HCT116 (cell line): ENCODE data around the gene DEPDC1B. TPM values are rescaled to one million over a fixed set of nuclear protein-coding genes. Genes with fewer than 3 reads are reported as not detected.
"Not testable (repeated sequence)": the region's sequence is repeated elsewhere in the genome, so short reads cannot be mapped to it uniquely, and the experiment has no call there.

Experiments
- ATAC-seq: fragments of 200-7000 bp; cut with Tn5 transposase; 2 replicates; pipeline ENCODE4 v1.9.1; 2020; ENCODE audit warnings: mild to moderate bottlenecking, moderate library complexity
- BruUV-seq: library from RNA; stranded (reverse); fragments of 400-500 nt; replicated peaks from 2 replicates; lab custom pipeline; 2021; lab: Mats Ljungman, UMichigan
- CTCF ChIA-PET: fragments of 300-600 bp; sonication (Branson Sonifier 250); formaldehyde crosslinking; loops from one replicate; lab custom pipeline; 2021; ENCODE audit warnings: antibody characterized with exemption; lab: Charles Lee
- POLR2A ChIA-PET: fragments of 300-600, 350-600 bp; sonication (Branson Sonifier 250); formaldehyde crosslinking; loops from one replicate; lab custom pipeline; 2021; ENCODE audit warnings: antibody characterized with exemption; lab: Charles Lee
- RAD21 ChIA-PET, 2 experiments: fragments of 300-600 bp; sonication (Branson Sonifier 250); formaldehyde crosslinking; loops; one replicate each; lab custom pipeline; 2023; ENCODE audit warnings: low total read pairs in 2 of 2; ENCODE audit not compliant: uncharacterized antibody in 2 of 2, unreplicated experiment in 2 of 2, low non-redundant PET in 1 of 2; lab: Charles Lee
- DNase-seq: peaks from one replicate; pipeline ENCODE4 v3.0.0-alpha.2; 2010; ENCODE audit warnings: low read depth, low spot score
- H2AFZ ChIP-seq: fragments of 200-600 bp; shearing (Covaris generic), sonication (generic); 2 replicates; pipeline ENCODE4 v1.6.1; 2017; ENCODE audit warnings: low read depth, mixed run types, mixed read lengths, antibody characterized with exemption, low read length; ENCODE audit not compliant: poor library complexity, severe bottlenecking
- H3K27ac ChIP-seq: 2 replicates; pipeline ENCODE4 v1.5.1; 2012; ENCODE audit warnings: low read depth, low read length
- H3K27me3 ChIP-seq: fragments of 200-600 bp; sonication (generic); 2 replicates; pipeline ENCODE4 v1.6.1; 2016; ENCODE audit warnings: mixed run types, low read length, mixed read lengths; ENCODE audit not compliant: insufficient read depth
- H3K36me3 ChIP-seq, 2 experiments: fragments of 200-500 bp in 1 of 2; fragments of 200-600 bp in 1 of 2; sonication (Bioruptor generic) in 1 of 2; sonication (generic) in 1 of 2; 2 replicates each; pipeline versions ENCODE4 v1.5.1 to v1.6.1; 2014 to 2016; ENCODE audit warnings: low read length in 2 of 2, inconsistent platforms in 1 of 2, mixed read lengths in 1 of 2, mixed run types in 1 of 2; ENCODE audit not compliant: insufficient read depth in 2 of 2, control insufficient read depth in 1 of 2
- H3K4me1 ChIP-seq, 2 experiments: fragments of 200-600 bp in 1 of 2; sonication (generic) in 1 of 2; 2 replicates each; pipeline versions ENCODE4 v1.5.1 to v1.6.1; 2012 to 2017; ENCODE audit warnings: low read length in 2 of 2, inconsistent platforms in 1 of 2, mild to moderate bottlenecking in 1 of 2, mixed read lengths in 1 of 2, mixed run types in 1 of 2, moderate library complexity in 1 of 2; ENCODE audit not compliant: insufficient read depth in 2 of 2, control insufficient read depth in 1 of 2
- H3K4me2 ChIP-seq: fragments of 200-600 bp; sonication (generic); 2 replicates; pipeline ENCODE4 v1.6.1; 2017; ENCODE audit warnings: mixed run types, low read length, mixed read lengths
- H3K4me3 ChIP-seq, 2 experiments: fragments of 200-600 bp in 1 of 2; sonication (generic) in 1 of 2; replicated peaks in 1 of 2; 2 replicates each; pipeline ENCODE4 v1.5.1; 2011 to 2016; ENCODE audit warnings: low read length in 2 of 2, control low read depth in 1 of 2, low read depth in 1 of 2, mild to moderate bottlenecking in 1 of 2, mixed read lengths in 1 of 2, mixed run types in 1 of 2
- H3K79me2 ChIP-seq: fragments of 200-600 bp; sonication (generic); 2 replicates; pipeline ENCODE4 v1.6.1; 2017; ENCODE audit warnings: mild to moderate bottlenecking, mixed run types, low read length, moderate library complexity, mixed read lengths; ENCODE audit not compliant: insufficient read depth
- H3K9ac ChIP-seq: fragments of 200-600 bp; sonication (generic); 2 replicates; pipeline ENCODE4 v1.6.1; 2016; ENCODE audit warnings: low read length, mixed read lengths
- H3K9me2 ChIP-seq: fragments of 200-600 bp; sonication (generic), shearing (Covaris generic); 2 replicates; pipeline ENCODE4 v1.6.1; 2017; ENCODE audit warnings: mixed run types, mild to moderate bottlenecking, moderate library complexity; ENCODE audit not compliant: insufficient read depth
- H3K9me3 ChIP-seq, 2 experiments: fragments of 200-500 bp in 1 of 2; fragments of 200-600 bp in 1 of 2; sonication (Bioruptor generic) in 1 of 2; sonication (generic) in 1 of 2; 2 replicates each; pipeline ENCODE4 v1.6.1; 2014 to 2017; ENCODE audit warnings: low read length in 2 of 2, mixed read lengths in 2 of 2, inconsistent platforms in 1 of 2, low read depth in 1 of 2, mild to moderate bottlenecking in 1 of 2, mixed run types in 1 of 2, moderate library complexity in 1 of 2; ENCODE audit not compliant: control insufficient read depth in 1 of 2, insufficient read depth in 1 of 2
- H4K20me1 ChIP-seq: fragments of 200-600 bp; sonication (generic), shearing (Covaris generic); 2 replicates; pipeline ENCODE4 v1.6.1; 2017; ENCODE audit warnings: mixed run types, mild to moderate bottlenecking, moderate library complexity; ENCODE audit not compliant: insufficient read depth
- CBX3 ChIP-seq: IDR thresholded peaks from 2 replicates; pipeline ENCODE4 v1.6.1; 2012; ENCODE audit warnings: low read depth
- CEBPB ChIP-seq: IDR thresholded peaks from 2 replicates; pipeline ENCODE4 v1.6.1; 2012; ENCODE audit warnings: low read depth
- EGR1 ChIP-seq: IDR thresholded peaks from 2 replicates; pipeline ENCODE4 v1.6.1; 2012; ENCODE audit warnings: low read depth
- ELF1 ChIP-seq: IDR thresholded peaks from 2 replicates; pipeline ENCODE4 v1.6.1; 2012; ENCODE audit warnings: low read depth, borderline replicate concordance
- EZH2 ChIP-seq: fragments of 200-600 bp; sonication (generic); IDR thresholded peaks from 2 replicates; pipeline ENCODE4 v1.6.1; 2017; ENCODE audit warnings: antibody characterized with exemption, mixed run types
- FOSL1 ChIP-seq: IDR thresholded peaks from 2 replicates; pipeline ENCODE4 v1.6.1; 2012; ENCODE audit warnings: low read depth
- JUND ChIP-seq: IDR thresholded peaks from 2 replicates; pipeline ENCODE4 v1.6.1; 2012
- POLR2A ChIP-seq: IDR thresholded peaks from 2 replicates; pipeline ENCODE4 v1.7.0; 2011; ENCODE audit warnings: borderline replicate concordance; ENCODE audit not compliant: insufficient read depth, insufficient read length; ENCODE audit errors: extremely low read depth
- POLR2AphosphoS5 ChIP-seq: IDR thresholded peaks from 2 replicates; pipeline ENCODE4 v1.6.1; 2011; ENCODE audit warnings: mild to moderate bottlenecking, low read depth, low read length, moderate library complexity
- RAD21 ChIP-seq: IDR thresholded peaks from 2 replicates; pipeline ENCODE4 v1.6.1; 2012; ENCODE audit warnings: low read depth, mild to moderate bottlenecking
- REST ChIP-seq: IDR thresholded peaks from 2 replicates; pipeline ENCODE4 v1.6.1; 2012; ENCODE audit warnings: low read depth
- SIN3A ChIP-seq: IDR thresholded peaks from 2 replicates; pipeline ENCODE4 v1.6.1; 2012; ENCODE audit warnings: low read depth
- SP1 ChIP-seq: IDR thresholded peaks from 2 replicates; pipeline ENCODE4 v1.6.1; 2012; ENCODE audit warnings: low read depth
- TCF7L2 ChIP-seq: IDR thresholded peaks from 2 replicates; pipeline ENCODE4 v1.7.0; 2011; ENCODE audit warnings: borderline replicate concordance, inconsistent platforms; ENCODE audit not compliant: insufficient read depth, insufficient read length; ENCODE audit errors: extremely low read depth
- YY1 ChIP-seq: IDR thresholded peaks from 2 replicates; pipeline ENCODE4 v1.6.1; 2011; ENCODE audit warnings: low read length, low read depth, moderate library complexity, mild to moderate bottlenecking; ENCODE audit not compliant: insufficient replicate concordance; ENCODE audit errors: extremely low read depth
- ZNF274 ChIP-seq: fragments of 200-500 bp; sonication (Bioruptor generic); IDR thresholded peaks from 2 replicates; pipeline ENCODE4 v1.6.1; 2014; ENCODE audit warnings: mild to moderate bottlenecking, low read depth, low read length, inconsistent platforms
- intact Hi-C: fragments of 100-400 bp; cut with micrococcal nuclease; formaldehyde crosslinking; loops from 2 replicates; pipeline ENCODE4 v1.10.0; 2022
- total RNA-seq: library from RNA; stranded (reverse); gene quantifications from one replicate; pipeline ENCODE4 v1.2.1, GENCODE V29; 2021; ENCODE audit not compliant: unreplicated experiment
- TF ChIP-seq, protein P1 (sequence below): IDR thresholded peaks from 2 replicates; pipeline ENCODE4 v1.6.1; 2012
- TF ChIP-seq, protein P2 (sequence below): IDR thresholded peaks from 2 replicates; pipeline ENCODE4 v1.6.1; 2011; ENCODE audit warnings: mild to moderate bottlenecking, low read length, moderate library complexity; ENCODE audit not compliant: insufficient replicate concordance; ENCODE audit errors: extremely low read depth
- TF ChIP-seq, protein P3 (sequence below): IDR thresholded peaks from 2 replicates; pipeline ENCODE4 v1.6.1; 2012

Gene DEPDC1B
- total RNA-seq, 1 experiment from 2014 or later = 39.7 TPM

- Histone ChIP-seq H3K79me2 (no peaks in the 10 kb centered on the region), H3K4me2 (no peak overlapping the region), H3K27ac (no peak overlapping the region), H3K27me3 (no peaks in the 10 kb centered on the region), H3K36me3 (peaks cover 3 to 7% of the 10 kb centered on the region in 2 experiments; a peak in 1 of 4 replicates), H3K4me3 (no peak overlapping the region), H3K9ac (no peak overlapping the region), H2AFZ (no peak overlapping the region), H3K9me3 (no peaks in the 10 kb centered on the region), H4K20me1 (no peaks in the 10 kb centered on the region), H3K9me2 (no peaks in the 10 kb centered on the region), H3K4me1 (no peaks in the 10 kb centered on the region)
- BruUV-seq = no TSS peak
- CTCF ChIA-PET = no interaction called here
- TF ChIP-seq YY1 = no peak
- TF ChIP-seq EZH2 = no peak
- no peak for TF ChIP-seq POLR2AphosphoS5
- TF ChIP-seq CEBPB = no peak
- no peak for TF ChIP-seq RAD21
- TF ChIP-seq REST = no peak
- TF ChIP-seq ZNF274 = no peak
- TF ChIP-seq, protein P1, sequence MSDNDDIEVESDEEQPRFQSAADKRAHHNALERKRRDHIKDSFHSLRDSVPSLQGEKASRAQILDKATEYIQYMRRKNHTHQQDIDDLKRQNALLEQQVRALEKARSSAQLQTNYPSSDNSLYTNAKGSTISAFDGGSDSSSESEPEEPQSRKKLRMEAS = no peak
- TF ChIP-seq, protein P2, sequence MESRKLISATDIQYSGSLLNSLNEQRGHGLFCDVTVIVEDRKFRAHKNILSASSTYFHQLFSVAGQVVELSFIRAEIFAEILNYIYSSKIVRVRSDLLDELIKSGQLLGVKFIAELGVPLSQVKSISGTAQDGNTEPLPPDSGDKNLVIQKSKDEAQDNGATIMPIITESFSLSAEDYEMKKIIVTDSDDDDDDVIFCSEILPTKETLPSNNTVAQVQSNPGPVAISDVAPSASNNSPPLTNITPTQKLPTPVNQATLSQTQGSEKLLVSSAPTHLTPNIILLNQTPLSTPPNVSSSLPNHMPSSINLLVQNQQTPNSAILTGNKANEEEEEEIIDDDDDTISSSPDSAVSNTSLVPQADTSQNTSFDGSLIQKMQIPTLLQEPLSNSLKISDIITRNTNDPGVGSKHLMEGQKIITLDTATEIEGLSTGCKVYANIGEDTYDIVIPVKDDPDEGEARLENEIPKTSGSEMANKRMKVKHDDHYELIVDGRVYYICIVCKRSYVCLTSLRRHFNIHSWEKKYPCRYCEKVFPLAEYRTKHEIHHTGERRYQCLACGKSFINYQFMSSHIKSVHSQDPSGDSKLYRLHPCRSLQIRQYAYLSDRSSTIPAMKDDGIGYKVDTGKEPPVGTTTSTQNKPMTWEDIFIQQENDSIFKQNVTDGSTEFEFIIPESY = no peak
- no peak for TF ChIP-seq EGR1
- TF ChIP-seq JUND = no peak
- TF ChIP-seq SP1 = no peak
- TF ChIP-seq, protein P3, sequence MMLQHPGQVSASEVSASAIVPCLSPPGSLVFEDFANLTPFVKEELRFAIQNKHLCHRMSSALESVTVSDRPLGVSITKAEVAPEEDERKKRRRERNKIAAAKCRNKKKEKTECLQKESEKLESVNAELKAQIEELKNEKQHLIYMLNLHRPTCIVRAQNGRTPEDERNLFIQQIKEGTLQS = no peak
- TF ChIP-seq SIN3A = no peak
- no peak for TF ChIP-seq TCF7L2
- TF ChIP-seq ELF1 = no peak
- no peak for TF ChIP-seq CBX3
- no peak for TF ChIP-seq FOSL1
- TF ChIP-seq POLR2A = no peak
- no peak for ATAC-seq
- no peak for DNase-seq
- POLR2A ChIA-PET = no interaction called here
- RAD21 ChIA-PET = no interaction called here
- intact Hi-C loops = no loop called here
Measured at GRCh38 chr5:60630179-60630578, 69.8 kb downstream of the DEPDC1B start.

DNA sequence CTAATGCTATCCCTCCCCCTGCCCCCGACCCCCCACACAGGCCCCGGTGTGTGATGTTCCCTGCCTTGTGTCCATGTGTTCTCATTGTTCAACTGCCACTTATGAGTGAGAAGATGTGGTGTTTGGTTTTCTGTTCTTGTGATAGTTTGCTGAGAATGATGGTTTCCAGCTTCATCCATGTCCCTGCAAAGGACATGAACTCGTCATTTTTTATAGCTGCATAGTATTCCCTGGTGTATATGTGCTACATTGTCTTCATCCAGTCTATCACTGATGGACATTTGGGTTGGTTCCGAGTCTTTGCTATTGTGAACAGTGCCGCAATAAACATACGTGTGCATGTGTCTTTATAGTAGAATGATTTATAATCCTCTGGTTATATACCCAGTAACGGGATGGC lies 75.1 kb downstream of the DEPDC1B start:
- H3K27me3 ChIP-seq, DNase-seq, POLR2A ChIA-PET, H4K20me1 ChIP-seq, H3K9me2 ChIP-seq, H3K36me3 ChIP-seq, H3K27ac ChIP-seq, H2AFZ ChIP-seq, H3K4me3 ChIP-seq, H3K79me2 ChIP-seq, H3K9ac ChIP-seq, BruUV-seq, ATAC-seq, H3K4me1 ChIP-seq, CTCF ChIA-PET, intact Hi-C loops, H3K4me2 ChIP-seq, H3K9me3 ChIP-seq, RAD21 ChIA-PET: not testable (repeated sequence)
